ENCODE measurements around the gene RIOK1. TPM values are rescaled to one million over a fixed set of nuclear protein-coding genes. Genes with fewer than 3 reads are reported as not detected.

The RIOK1 gene
- total and polyA plus RNA-seq, 2 of the 13 experiments (the other 11 are each of a cell fraction or from before 2014, with no cell fraction given), result 9.4 to 37.8 TPM

- TF ChIP-seq MYC (CRISPR knock-in tag; IDR thresholded peaks at IDR 0.05; ENCODE audit: borderline replicate concordance) (no peak), LCORL (IDR thresholded peaks at IDR 0.05) (no peak), LCORL (CRISPR knock-in tag; IDR thresholded peaks at IDR 0.05) (0 out of 2 replicates have a peak, but pooled peaks have one; percentile 45), RXRA (CRISPR knock-in tag; IDR thresholded peaks at IDR 0.05) (peak; percentile 59), MED1 (CRISPR knock-in tag; IDR thresholded peaks at IDR 0.05) (peak; percentile 53), ZFP36 (IDR thresholded peaks at IDR 0.05; ENCODE audit: borderline replicate concordance, low read depth, low read length, partially characterized antibody) (peak; percentile 67), BCL6 (CRISPR knock-in tag; IDR thresholded peaks at IDR 0.05) (peak; percentile 27; the same call in 1 of the 2 replicates), MTA3 (CRISPR knock-in tag; IDR thresholded peaks at IDR 0.05) (no peak), SP140L (CRISPR knock-in tag; IDR thresholded peaks at IDR 0.05; ENCODE audit: borderline replicate concordance) (no peak), RFXAP (CRISPR knock-in tag; IDR thresholded peaks at IDR 0.05; ENCODE audit: borderline replicate concordance) (no peak)
- TF ChIP-seq, protein P1, sequence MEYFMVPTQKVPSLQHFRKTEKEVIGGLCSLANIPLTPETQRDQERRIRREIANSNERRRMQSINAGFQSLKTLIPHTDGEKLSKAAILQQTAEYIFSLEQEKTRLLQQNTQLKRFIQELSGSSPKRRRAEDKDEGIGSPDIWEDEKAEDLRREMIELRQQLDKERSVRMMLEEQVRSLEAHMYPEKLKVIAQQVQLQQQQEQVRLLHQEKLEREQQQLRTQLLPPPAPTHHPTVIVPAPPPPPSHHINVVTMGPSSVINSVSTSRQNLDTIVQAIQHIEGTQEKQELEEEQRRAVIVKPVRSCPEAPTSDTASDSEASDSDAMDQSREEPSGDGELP (IDR thresholded peaks at IDR 0.05; ENCODE audit: borderline replicate concordance, low read depth), result peak; percentile 66; the same call in 1 of the 2 replicates
- TF ChIP-seq, protein P2, sequence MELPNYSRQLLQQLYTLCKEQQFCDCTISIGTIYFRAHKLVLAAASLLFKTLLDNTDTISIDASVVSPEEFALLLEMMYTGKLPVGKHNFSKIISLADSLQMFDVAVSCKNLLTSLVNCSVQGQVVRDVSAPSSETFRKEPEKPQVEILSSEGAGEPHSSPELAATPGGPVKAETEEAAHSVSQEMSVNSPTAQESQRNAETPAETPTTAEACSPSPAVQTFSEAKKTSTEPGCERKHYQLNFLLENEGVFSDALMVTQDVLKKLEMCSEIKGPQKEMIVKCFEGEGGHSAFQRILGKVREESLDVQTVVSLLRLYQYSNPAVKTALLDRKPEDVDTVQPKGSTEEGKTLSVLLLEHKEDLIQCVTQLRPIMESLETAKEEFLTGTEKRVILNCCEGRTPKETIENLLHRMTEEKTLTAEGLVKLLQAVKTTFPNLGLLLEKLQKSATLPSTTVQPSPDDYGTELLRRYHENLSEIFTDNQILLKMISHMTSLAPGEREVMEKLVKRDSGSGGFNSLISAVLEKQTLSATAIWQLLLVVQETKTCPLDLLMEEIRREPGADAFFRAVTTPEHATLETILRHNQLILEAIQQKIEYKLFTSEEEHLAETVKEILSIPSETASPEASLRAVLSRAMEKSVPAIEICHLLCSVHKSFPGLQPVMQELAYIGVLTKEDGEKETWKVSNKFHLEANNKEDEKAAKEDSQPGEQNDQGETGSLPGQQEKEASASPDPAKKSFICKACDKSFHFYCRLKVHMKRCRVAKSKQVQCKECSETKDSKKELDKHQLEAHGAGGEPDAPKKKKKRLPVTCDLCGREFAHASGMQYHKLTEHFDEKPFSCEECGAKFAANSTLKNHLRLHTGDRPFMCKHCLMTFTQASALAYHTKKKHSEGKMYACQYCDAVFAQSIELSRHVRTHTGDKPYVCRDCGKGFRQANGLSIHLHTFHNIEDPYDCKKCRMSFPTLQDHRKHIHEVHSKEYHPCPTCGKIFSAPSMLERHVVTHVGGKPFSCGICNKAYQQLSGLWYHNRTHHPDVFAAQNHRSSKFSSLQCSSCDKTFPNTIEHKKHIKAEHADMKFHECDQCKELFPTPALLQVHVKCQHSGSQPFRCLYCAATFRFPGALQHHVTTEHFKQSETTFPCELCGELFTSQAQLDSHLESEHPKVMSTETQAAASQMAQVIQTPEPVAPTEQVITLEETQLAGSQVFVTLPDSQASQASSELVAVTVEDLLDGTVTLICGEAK (IDR thresholded peaks at IDR 0.05), result no peak
- TF ChIP-seq, protein P2 (CRISPR knock-in tag; IDR thresholded peaks at IDR 0.05), result no peak
- TF ChIP-seq, protein P3, sequence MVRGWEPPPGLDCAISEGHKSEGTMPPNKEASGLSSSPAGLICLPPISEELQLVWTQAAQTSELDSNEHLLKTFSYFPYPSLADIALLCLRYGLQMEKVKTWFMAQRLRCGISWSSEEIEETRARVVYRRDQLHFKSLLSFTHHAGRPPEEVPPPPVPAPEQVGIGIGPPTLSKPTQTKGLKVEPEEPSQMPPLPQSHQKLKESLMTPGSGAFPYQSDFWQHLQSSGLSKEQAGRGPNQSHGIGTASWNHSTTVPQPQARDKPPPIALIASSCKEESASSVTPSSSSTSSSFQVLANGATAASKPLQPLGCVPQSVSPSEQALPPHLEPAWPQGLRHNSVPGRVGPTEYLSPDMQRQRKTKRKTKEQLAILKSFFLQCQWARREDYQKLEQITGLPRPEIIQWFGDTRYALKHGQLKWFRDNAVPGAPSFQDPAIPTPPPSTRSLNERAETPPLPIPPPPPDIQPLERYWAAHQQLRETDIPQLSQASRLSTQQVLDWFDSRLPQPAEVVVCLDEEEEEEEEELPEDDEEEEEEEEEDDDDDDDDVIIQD (CRISPR knock-in tag; IDR thresholded peaks at IDR 0.05; ENCODE audit: low read depth), result peak; percentile 32; the same call in 1 of the 2 replicates
Measured at GRCh38 chr6:7341989-7342742, 47.4 kb upstream of the RIOK1 start (continued).

Measured in HepG2 (cell line).